ENCODE results near the gene TTC22.

TTC22 gene

DNA sequence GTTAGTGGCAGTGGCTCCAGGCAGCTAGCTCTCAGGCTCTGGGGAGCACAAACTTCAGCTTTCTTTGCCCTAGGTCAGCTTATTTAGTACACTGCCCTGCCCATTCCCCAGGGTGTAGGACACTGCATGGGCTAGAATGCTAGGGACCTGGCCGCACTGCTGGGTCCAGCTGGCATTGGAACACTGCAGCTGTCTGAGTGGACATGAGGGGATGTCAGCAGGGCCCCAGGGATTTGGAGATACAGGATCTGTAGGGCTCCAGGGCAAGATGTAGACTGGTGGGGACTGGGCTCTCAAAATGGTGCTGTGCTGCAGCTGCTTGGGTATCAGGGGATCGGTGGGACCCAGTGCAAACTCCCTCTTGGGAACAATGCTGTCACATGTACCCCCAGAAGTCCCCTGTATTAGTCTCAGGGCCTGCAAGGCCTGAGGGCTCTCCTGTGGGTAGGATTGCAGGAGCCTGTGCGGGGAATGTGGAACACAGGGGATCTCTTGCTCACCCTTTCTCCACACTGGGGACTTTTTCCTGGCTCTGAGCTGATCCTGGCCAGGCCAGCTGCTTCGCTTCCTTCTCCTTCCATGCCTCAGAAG, 25.2 kb upstream of the TTC22 start:
- no peaks in the 10 kb centered on the region for H3K36me3 ChIP-seq (ENCODE audit: insufficient read depth, low read length)
- H3K9me3 ChIP-seq (ENCODE audit: low read length) = no peaks in the 10 kb centered on the region
- no peak overlapping the region for H3K4me3 ChIP-seq (ENCODE audit: low read depth in 1 of 2, low read length in 2 of 2)
- no peaks in the 10 kb centered on the region for H3K27me3 ChIP-seq (ENCODE audit: control insufficient read depth in 1 of 2, insufficient read depth in 2 of 2, low read length in 2 of 2)
- H3K4me1 ChIP-seq (ENCODE audit: insufficient read depth, low read length) = no peaks in the 10 kb centered on the region
- H3K27ac ChIP-seq (ENCODE audit: low read depth, low read length) = no peak overlapping the region
- no peak overlapping the region for H3K9ac ChIP-seq (ENCODE audit: low read length)

DNA sequence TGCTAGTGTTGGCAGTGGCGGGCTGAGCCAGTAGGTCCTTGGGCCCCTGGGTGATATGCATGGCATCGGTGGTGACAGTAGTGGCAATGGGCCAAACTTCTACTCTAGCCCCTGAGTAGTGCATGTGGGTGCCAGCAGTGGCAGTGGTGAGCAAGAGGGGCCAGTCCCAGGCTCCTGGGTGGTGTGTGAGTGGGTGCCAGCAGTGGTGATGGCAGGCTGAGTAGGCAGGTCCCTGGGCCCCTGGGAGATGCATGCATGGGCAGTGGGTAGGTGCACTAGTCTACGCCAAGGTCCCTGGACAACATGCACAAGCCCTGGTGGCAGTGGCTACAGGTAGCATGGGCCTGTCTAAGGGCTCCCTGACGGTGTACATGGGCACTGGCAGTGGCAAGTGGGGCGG, 24.6 kb upstream of the TTC22 start:
- no peaks in the 10 kb centered on the region for H3K9me3 ChIP-seq (ENCODE audit: low read length)
- H3K4me1 ChIP-seq (ENCODE audit: insufficient read depth, low read length) = no peaks in the 10 kb centered on the region
- no peak overlapping the region for H3K27ac ChIP-seq (ENCODE audit: low read depth, low read length)

DNA sequence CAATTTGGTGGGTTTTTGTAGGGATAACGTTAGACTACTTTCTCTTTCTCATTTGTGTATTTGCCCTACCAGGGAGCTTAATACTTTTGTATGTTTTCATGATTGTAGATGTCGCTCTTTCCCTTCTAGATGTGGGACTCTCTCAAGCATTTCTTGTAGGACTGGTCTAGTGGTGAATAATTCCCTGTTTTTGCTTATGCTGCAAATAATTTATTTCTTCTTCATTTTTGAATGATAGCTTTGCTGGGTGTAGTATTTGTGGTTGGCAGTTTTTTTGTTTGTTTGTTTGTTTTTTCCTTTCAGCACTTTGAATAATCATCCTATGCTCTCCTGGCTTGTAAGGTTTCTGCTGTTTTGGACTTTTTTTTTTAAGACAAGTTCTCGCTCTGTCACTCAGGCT, 22.5 kb upstream of the TTC22 start:
- Histone ChIP-seq H3K27me3 (ENCODE audit: control insufficient read depth in 1 of 2, insufficient read depth in 2 of 2, low read length in 2 of 2) (no peaks in the 10 kb centered on the region), H3K27ac (ENCODE audit: low read depth, low read length) (no peak overlapping the region), H3K9me3 (ENCODE audit: low read length) (no peaks in the 10 kb centered on the region), H3K9ac (ENCODE audit: low read length) (no peak overlapping the region), H3K4me3 (ENCODE audit: low read depth in 1 of 2, low read length in 2 of 2) (no peak overlapping the region), H3K36me3 (ENCODE audit: insufficient read depth, low read length) (no peaks in the 10 kb centered on the region), H3K4me1 (ENCODE audit: insufficient read depth, low read length) (no peaks in the 10 kb centered on the region)

More for the DNA sequence above, 24.6 kb upstream of the TTC22 start:
- H3K27me3 ChIP-seq (ENCODE audit: control insufficient read depth in 1 of 2, insufficient read depth in 2 of 2, low read length in 2 of 2) = no peaks in the 10 kb centered on the region
- no peak overlapping the region for H3K9ac ChIP-seq (ENCODE audit: low read length)
- H3K4me3 ChIP-seq (ENCODE audit: low read depth in 1 of 2, low read length in 2 of 2) = no peak overlapping the region
- no peaks in the 10 kb centered on the region for H3K36me3 ChIP-seq (ENCODE audit: insufficient read depth, low read length)

DNA sequence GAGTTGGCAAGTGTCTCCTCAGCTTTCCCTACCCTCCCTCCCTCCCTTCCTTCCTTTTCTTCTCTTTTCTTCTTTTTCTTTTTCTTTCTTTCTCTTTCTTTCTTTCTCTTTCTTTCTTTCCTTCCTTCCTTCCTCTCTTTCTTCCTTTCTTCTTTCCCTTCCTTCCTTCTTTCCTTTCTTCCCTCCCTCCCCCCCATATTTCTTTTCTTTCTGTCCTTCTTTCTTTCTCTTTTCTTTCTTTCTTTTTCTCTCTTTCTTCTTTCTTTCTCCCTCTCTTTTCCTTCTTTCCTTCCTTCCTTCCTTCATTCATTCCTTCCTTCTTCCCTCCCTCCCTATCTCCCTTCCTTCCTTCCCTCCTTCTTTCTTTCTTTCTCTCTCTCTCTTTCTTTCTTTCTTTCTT, 18.6 kb upstream of the TTC22 start:
- H3K9ac ChIP-seq (ENCODE audit: low read length) = no peak overlapping the region
- no peaks in the 10 kb centered on the region for H3K4me1 ChIP-seq (ENCODE audit: insufficient read depth, low read length)
- no peaks in the 10 kb centered on the region for H3K36me3 ChIP-seq (ENCODE audit: insufficient read depth, low read length)
- no peak overlapping the region for H3K27ac ChIP-seq (ENCODE audit: low read depth, low read length)
- H3K4me3 ChIP-seq (ENCODE audit: low read depth in 1 of 2, low read length in 2 of 2) = no peak overlapping the region
- no peaks in the 10 kb centered on the region for H3K9me3 ChIP-seq (ENCODE audit: low read length)
- no peaks in the 10 kb centered on the region for H3K27me3 ChIP-seq (ENCODE audit: control insufficient read depth in 1 of 2, insufficient read depth in 2 of 2, low read length in 2 of 2)

DNA sequence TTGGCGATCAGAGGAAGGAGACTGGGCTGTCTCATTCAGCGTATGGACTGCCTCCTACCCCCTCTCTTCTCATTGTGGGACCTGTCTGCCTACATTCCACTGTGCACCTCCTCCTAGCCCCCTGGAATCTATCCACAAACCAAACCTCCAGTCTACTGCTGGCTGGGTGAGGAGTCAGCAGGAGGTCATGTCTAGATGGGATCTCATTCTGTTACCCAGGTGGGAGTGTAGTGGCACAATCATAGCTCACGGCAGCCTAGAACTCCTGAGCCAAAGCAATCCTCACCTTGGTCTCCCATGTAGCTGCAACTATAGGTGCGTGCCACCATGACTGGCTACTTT, 18.0 kb upstream of the TTC22 start:
- Histone ChIP-seq H3K4me1 (ENCODE audit: insufficient read depth, low read length) (no peaks in the 10 kb centered on the region), H3K9ac (ENCODE audit: low read length) (no peak overlapping the region), H3K27me3 (ENCODE audit: control insufficient read depth in 1 of 2, insufficient read depth in 2 of 2, low read length in 2 of 2) (no peaks in the 10 kb centered on the region), H3K36me3 (ENCODE audit: insufficient read depth, low read length) (no peaks in the 10 kb centered on the region), H3K9me3 (ENCODE audit: low read length) (no peaks in the 10 kb centered on the region), H3K27ac (ENCODE audit: low read depth, low read length) (no peak overlapping the region), H3K4me3 (ENCODE audit: low read depth in 1 of 2, low read length in 2 of 2) (no peak overlapping the region)

DNA sequence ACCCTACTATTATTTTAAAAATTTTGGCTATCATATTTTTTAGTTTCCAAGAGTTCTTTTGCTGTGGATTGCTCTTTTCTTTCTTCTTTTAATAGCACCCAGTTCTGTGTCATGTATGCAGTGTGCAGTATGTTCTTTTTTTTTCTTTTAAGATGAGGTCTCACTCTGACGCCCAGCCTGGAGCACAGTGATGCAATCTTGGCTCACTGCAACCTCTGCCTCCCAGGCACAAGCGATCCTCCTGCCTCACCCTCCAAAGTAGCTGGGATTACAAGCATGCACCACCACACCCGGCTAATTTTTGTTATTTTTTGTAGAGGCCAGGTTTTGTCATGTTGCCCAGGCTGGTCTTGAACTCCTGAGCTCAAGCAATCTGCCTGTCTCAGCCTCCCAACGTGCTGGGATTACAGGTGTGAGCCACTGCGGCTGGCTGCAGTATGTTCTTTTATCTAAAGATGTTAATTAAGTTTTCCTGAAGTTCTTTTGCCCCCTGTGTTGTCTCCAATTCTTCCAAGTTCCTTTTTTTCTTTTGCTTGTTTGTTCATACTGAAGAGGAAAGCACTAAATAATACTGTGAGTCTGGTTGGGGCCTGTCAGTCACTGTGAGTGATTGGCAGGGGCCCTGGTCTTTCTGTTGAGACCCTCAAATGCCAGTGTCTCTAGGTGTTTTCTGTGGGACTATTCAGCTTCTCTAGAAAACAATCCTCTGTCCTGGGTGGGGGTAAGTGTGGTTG, 17.5 kb upstream of the TTC22 start:
- no peak overlapping the region for H3K27ac ChIP-seq (ENCODE audit: low read depth, low read length)

DNA sequence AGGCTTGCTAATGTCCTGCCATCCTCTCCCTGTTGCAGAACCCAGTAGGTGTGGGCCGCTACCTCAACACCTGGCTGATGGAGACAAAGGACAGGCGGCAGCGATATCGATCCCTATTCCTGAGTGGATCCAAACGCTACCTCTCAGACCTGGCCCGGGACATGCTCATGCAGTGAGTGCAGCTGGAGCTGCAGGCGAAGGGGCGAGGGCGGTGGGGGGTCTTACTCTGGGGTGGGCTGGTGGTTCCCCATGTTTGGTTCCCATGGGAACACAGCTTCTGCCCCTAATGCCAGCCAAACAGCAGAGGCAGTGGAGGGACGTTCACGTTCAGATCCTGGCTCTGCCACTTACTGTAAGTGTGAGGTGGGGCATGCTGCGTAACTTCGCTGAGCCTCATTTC, 15.8 kb upstream of the TTC22 start:
- no peak overlapping the region for H3K27ac ChIP-seq (ENCODE audit: low read depth, low read length)
- no peaks in the 10 kb centered on the region for H3K4me1 ChIP-seq (ENCODE audit: insufficient read depth, low read length)
- no peaks in the 10 kb centered on the region for H3K36me3 ChIP-seq (ENCODE audit: insufficient read depth, low read length)
- H3K9me3 ChIP-seq (ENCODE audit: low read length) = no peaks in the 10 kb centered on the region
- no peak overlapping the region for H3K4me3 ChIP-seq (ENCODE audit: low read depth in 1 of 2, low read length in 2 of 2)
- no peaks in the 10 kb centered on the region for H3K27me3 ChIP-seq (ENCODE audit: control insufficient read depth in 1 of 2, insufficient read depth in 2 of 2, low read length in 2 of 2)
- H3K9ac ChIP-seq (ENCODE audit: low read length) = no peak overlapping the region

More for the DNA sequence above, 17.5 kb upstream of the TTC22 start:
- Histone ChIP-seq H3K4me3 (ENCODE audit: low read depth in 1 of 2, low read length in 2 of 2) (no peak overlapping the region), H3K9me3 (ENCODE audit: low read length) (no peaks in the 10 kb centered on the region), H3K36me3 (ENCODE audit: insufficient read depth, low read length) (no peaks in the 10 kb centered on the region), H3K27me3 (ENCODE audit: control insufficient read depth in 1 of 2, insufficient read depth in 2 of 2, low read length in 2 of 2) (no peaks in the 10 kb centered on the region), H3K9ac (ENCODE audit: low read length) (no peak overlapping the region), H3K4me1 (ENCODE audit: insufficient read depth, low read length) (no peaks in the 10 kb centered on the region)

DNA sequence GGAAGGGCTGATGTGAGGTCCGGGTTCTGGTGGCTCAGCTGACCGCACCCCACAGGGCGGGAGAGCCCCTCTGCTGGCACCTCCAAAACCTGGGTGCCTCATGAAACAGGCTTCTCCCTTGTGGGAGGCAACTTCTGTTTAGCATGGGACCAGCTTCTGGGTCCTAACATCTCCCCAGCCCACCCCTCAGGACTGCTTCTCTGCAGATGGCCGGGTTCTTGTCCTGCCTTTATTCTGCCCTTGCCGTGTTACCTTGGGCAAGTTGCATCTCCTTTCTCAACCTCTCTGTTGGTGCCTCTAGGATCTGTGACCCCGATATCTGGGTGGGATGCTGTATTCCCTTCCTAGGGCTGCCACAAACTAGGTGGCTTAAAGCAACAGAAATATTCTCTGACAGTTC, 15.0 kb upstream of the TTC22 start:
- no peak overlapping the region for H3K4me3 ChIP-seq (ENCODE audit: low read depth in 1 of 2, low read length in 2 of 2)
- H3K4me1 ChIP-seq (ENCODE audit: insufficient read depth, low read length) = no peaks in the 10 kb centered on the region
- H3K27ac ChIP-seq (ENCODE audit: low read depth, low read length) = no peak overlapping the region
- no peaks in the 10 kb centered on the region for H3K27me3 ChIP-seq (ENCODE audit: control insufficient read depth in 1 of 2, insufficient read depth in 2 of 2, low read length in 2 of 2)
- H3K9ac ChIP-seq (ENCODE audit: low read length) = no peak overlapping the region
- H3K36me3 ChIP-seq (ENCODE audit: insufficient read depth, low read length) = no peaks in the 10 kb centered on the region
- no peaks in the 10 kb centered on the region for H3K9me3 ChIP-seq (ENCODE audit: low read length)

DNA sequence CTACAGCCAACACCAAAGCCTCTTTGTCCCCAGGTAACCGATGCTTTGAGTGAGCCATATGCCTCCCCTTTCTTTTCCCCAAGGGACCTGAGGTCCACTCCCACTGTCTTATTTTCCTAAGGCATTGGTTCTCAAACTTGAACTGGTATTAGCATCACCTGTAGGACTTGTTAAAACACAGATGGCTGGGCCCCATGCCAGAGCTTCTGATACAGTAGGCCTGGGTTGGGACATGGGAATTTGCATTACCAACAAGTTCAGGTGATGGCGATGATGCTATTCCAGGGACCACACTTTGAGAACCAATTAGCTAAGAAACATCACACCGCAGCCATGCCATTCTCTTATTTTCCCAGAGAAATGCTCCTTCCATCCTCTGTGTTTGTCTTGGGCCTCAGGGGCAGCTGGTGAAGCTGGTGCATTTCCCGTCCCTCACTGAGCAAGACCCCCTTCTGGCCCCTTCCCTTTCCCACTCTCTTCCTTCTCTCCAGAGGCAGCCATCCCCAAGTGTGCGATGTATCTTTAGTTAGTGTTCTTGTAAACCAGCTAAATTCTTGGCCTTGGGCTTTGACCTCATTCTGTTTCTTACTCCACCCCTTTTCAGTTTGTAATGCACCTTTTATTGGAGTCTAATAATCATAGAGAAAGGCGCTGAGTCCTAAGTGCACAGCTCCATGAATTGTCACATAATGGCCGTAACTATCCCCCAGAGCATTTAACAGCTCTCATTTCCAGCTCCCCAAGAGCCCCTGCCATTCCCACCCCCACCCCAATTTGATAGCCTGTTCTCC, 14.2 kb upstream of the TTC22 start:
- no peaks in the 10 kb centered on the region for H3K4me1 ChIP-seq (ENCODE audit: insufficient read depth, low read length)
- H3K9ac ChIP-seq (ENCODE audit: low read length) = no peak overlapping the region

DNA sequence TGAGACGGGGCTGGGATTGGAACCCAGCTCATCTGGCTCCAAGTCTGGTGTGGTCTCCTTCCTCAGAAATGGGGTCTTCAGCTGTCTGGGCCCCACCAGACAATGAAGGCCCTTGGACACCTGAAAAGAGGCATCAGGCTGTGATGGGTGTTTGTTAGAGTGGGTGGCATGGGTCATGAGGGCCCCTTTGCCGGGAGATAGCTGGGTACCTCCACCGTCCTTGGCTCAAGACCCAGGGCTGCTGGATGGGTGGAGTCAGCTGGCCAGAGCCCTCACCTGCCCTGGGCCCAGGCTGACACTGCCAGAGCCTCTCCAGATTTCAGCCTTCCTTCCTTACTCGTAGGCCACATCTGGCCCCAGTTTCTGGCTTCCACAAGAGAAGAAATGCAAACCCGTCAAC, 13.4 kb upstream of the TTC22 start:
- Histone ChIP-seq H3K4me3 (ENCODE audit: low read depth in 1 of 2, low read length in 2 of 2) (no peak overlapping the region), H3K9me3 (ENCODE audit: low read length) (no peaks in the 10 kb centered on the region), H3K9ac (ENCODE audit: low read length) (no peak overlapping the region), H3K27me3 (ENCODE audit: control insufficient read depth in 1 of 2, insufficient read depth in 2 of 2, low read length in 2 of 2) (no peaks in the 10 kb centered on the region), H3K27ac (ENCODE audit: low read depth, low read length) (no peak overlapping the region), H3K36me3 (ENCODE audit: insufficient read depth, low read length) (no peaks in the 10 kb centered on the region), H3K4me1 (ENCODE audit: insufficient read depth, low read length) (no peaks in the 10 kb centered on the region)

More for the DNA sequence above, 14.2 kb upstream of the TTC22 start:
- H3K9me3 ChIP-seq (ENCODE audit: low read length) = no peaks in the 10 kb centered on the region
- H3K27ac ChIP-seq (ENCODE audit: low read depth, low read length) = no peak overlapping the region
- H3K27me3 ChIP-seq (ENCODE audit: control insufficient read depth in 1 of 2, insufficient read depth in 2 of 2, low read length in 2 of 2) = no peaks in the 10 kb centered on the region
- H3K4me3 ChIP-seq (ENCODE audit: low read depth in 1 of 2, low read length in 2 of 2) = no peak overlapping the region
- no peaks in the 10 kb centered on the region for H3K36me3 ChIP-seq (ENCODE audit: insufficient read depth, low read length)

DNA sequence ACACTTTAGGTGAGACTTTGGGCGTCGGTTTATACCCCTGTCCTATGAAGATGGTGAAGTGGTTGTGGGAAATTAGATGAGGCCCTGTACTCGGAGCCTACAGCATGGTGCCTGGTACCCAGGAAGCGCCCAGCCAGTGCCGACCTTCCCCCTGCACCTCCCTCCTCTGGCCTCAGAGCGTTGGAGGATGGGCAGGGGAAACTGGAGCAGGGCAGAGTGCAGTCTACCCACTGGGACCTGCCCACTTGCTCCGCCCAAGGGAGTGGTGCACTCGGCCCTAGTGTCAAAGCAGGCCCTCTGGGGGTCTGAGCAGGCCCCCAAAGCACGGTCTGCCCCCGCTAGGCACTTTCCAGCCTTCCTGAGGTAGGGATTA, 13.0 kb upstream of the TTC22 start:
- no peak overlapping the region for H3K27ac ChIP-seq (ENCODE audit: low read depth, low read length)

More for the DNA sequence above, 13.0 kb upstream of the TTC22 start:
- H3K9me3 ChIP-seq (ENCODE audit: low read length) = no peaks in the 10 kb centered on the region
- H3K4me3 ChIP-seq (ENCODE audit: low read depth in 1 of 2, low read length in 2 of 2) = no peak overlapping the region
- H3K27me3 ChIP-seq (ENCODE audit: control insufficient read depth in 1 of 2, insufficient read depth in 2 of 2, low read length in 2 of 2) = no peaks in the 10 kb centered on the region
- H3K36me3 ChIP-seq (ENCODE audit: insufficient read depth, low read length) = no peaks in the 10 kb centered on the region
- H3K9ac ChIP-seq (ENCODE audit: low read length) = no peak overlapping the region
- no peaks in the 10 kb centered on the region for H3K4me1 ChIP-seq (ENCODE audit: insufficient read depth, low read length)
